Right renal cortex interstitium (tissue), 3 donors: ENCODE measurements around the gene CAMK4. TPM values are rescaled to one million over a fixed set of nuclear protein-coding genes. Genes with fewer than 3 reads are reported as not detected.
A peak's percentile ranks its signal among the peaks of the same experiment; 100 is the strongest.

ENCODE experiments used
- DNase-seq, 3 donors: peaks; one replicate each; pipeline ENCODE4 v3.0.0-alpha.2; 2013; ENCODE audit warnings: low read depth in 3 of 3, low spot score in 2 of 3
- polyA plus RNA-seq, 3 donors: library from polyadenylated mRNA; unstranded; fragments of 120-200 nt; gene quantifications; one replicate each; pipeline ENCODE4 v1.2.1, GENCODE V29; 2013; ENCODE audit not compliant: insufficient read length in 3 of 3

Gene CAMK4
- polyA plus RNA-seq, 3 donors: 3.6 to 4.6 (median 4.0) TPM

DNA sequence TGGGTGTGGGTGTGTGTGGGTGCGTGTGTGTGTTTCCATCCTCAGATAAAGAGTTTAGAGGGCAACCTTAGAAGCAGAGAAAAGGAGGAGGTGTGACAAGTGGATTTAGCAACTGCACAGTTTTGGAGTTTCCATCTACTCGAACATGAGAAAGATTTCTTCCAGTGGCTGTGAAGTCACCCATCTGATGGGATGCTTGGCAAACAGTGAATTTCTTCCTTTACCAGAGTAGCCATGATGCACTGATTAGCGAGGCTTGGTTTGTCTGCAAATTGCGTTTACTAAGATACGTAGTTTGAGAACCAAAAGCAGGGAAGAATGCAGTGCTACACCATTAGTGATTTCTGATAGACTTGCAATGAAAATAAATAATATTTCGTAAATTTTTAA lies 288.9 kb downstream of the CAMK4 start:
- DNase-seq: peak in 1 of 3 donors; percentile 19

DNA sequence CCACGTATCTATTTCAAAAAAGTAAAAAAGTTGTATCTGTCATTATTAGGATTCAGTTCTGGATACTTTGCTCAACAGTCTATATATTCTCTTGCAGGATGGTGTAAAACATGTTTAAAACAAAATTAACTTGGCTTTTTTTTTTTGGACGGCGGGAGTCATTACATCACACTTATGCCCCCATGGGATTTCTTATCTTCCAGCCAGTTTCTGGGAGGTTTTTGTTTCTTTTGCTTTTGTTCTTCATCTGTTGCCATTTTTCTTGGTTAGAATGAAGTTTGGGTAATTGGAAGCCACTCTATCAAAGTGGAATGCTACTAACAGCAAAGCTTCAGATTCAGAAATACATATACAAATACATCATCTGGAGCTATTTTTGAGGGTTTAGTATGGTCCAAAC lies 289.9 kb downstream of the CAMK4 start:
- DNase-seq: no peak

DNA sequence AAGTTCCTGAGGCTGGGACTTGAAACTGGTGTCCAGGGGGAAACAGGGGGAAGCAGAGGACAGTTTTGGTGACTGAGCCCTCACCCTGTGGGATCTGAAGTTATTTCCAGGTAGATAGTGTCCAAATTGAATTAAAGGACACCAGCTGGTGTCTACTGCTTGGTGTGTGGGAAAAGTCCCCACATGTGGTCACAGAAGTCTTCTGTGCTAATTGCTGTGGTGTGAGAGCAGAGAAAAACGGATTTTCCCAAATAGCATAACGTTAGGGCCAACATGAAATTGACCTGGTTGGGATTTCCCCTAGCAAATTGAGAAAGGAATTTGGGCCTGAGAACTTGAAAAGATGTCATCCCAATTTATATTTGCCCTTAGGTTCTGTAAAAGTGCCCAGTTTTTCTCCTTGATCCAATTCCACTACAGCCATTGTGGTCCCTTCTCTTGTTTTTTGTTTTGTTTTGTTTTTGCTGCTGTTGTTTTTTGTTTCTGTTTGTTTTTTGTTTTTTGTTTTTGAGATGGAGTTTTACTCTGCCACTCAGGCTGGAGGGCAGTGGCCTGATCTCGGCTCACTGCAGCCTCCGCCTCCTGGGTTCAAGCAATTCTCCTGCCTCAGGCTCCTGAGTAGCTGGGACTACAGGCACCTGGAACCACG lies 293.8 kb downstream of the CAMK4 start:
- DNase-seq: no peak

DNA sequence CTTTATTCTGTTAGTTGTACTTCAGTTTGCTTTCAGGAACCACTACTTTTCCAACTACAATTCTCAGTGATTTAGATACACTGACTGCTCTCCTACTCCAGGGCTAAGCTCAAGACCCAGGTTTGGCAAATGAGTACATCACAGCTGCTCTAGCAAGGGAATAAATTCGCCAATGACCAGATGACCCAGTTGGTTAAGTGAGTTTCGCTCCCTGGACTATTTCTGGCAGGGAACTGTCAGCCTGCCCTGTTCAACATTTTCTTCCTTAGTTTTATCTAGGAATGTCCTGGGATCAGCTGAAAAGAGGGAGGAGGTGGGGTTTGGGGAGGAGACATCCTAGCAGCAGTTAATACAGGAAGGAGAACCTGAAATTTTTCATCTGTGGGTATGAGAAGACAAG lies 294.6 kb downstream of the CAMK4 start:
- no peak for DNase-seq

DNA sequence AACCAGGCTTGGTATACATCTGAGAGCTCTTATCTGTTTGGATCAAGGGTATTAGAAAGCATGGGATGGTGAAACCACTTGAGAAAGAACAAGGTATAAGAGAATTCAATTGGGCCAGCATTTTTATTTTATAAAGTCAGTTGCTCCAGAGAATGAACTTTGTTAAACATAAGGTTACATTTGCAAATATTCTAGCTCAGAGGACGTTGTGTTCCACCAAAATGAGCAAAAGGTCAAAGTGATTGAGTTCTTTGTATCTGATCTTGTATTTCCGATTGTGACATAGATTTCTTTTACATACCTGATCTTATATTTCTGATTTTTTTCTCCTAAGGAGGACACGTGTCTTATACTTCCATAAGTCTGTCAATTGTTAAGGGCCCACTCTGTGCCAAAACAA lies 296.7 kb downstream of the CAMK4 start:
- no peak for DNase-seq

DNA sequence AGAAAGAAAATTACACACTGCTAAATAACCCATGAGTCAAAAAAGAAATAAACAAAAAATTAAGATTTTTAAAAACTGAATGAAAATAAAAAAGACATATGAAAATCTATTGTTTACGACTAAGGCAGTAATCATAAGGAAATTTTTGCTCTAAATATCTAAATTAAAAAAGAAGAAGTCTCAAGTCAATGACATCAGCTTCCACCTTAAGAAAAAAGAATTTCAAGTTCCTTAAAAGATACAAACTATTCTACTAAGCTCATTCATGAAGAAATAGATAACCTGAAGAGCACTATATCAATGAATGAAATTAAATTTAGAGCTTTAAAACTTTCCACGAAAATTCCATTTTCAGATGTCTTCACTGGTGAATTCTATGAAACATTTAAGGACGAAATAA lies 303.9 kb downstream of the CAMK4 start:
- DNase-seq: no peak

DNA sequence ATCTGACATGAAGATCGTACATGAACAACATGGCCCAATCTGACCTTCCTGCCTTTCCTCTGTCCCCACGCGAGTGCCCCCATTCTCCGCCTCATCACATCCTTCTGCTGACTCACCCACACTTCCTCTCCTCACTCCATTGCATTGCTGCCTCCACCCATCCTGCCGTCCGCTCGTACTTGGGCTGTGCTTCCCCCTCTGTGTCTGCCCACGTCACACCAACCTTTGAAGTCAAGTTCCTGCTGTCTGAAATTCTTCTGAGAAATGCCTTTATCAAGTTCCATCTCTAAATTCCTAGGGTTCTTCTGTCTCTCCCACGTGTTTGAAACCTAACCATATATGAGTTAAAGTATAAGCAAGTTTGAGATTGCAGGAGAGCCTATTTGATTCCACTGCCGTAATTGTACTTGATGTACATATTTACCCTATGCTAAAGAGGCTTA lies 306.1 kb downstream of the CAMK4 start:
- no peak for DNase-seq

DNA sequence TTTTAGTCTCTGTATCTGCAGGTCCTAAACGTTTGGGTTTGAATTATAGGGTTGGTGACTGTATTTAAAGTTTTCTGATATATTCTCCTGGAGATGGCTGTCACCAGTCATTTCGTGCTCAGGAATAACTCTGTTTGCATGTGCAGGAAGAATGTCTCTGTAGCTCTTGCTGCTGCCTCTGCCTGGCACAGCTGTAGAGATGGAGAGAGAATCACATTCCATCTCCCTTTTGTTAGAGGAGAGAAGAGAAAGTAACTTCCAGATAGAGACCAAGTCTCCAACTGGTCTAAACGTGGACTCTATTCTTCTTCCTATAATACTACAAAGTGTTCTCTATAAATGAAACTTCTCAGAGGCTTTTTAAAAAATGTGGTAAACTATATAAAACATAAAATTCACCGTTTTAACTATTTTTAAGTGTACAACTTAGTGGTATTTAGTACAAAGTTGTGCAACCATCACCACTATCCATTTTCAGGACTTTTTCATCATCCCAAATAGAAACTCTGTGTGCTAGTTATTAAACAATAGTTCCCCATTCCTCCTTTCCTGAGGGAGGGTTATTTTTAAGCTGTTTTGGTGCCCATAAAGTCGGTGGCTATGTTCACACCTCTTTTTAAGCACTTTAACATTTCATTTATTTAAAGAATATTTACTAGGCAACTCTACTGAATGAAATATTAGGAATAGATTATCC lies 308.9 kb downstream of the CAMK4 start:
- DNase-seq: no peak

DNA sequence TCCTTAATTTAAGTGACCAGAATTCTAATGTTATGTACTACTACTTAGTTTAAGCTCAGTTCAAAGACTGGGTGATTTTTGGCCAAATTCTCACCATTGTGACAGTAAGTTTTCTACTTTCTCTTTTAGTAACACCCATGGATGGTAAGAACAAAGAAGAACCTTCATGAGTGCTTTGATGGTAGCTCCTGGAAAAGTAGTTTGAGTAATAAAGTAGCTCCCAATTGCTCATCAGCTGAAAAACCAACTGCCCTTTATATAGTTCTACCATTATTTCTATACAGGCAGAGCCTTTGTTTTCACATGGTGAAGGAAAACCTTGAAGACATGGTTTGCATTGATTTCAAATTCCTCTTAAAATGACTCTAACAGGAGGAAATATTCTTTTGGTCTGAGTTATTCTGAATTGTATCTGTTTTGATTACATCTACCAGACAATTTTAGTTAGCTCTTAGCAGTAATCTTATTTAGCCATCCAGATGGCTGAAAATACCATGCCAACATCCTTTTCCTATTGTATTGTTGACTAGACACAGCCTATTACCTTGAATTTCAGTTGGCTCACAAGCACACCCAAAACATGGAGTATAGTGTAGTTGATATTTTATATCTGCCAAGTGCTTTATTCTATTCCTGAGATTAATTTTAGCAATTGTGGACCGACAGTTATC lies 311.8 kb downstream of the CAMK4 start:
- no peak for DNase-seq

DNA sequence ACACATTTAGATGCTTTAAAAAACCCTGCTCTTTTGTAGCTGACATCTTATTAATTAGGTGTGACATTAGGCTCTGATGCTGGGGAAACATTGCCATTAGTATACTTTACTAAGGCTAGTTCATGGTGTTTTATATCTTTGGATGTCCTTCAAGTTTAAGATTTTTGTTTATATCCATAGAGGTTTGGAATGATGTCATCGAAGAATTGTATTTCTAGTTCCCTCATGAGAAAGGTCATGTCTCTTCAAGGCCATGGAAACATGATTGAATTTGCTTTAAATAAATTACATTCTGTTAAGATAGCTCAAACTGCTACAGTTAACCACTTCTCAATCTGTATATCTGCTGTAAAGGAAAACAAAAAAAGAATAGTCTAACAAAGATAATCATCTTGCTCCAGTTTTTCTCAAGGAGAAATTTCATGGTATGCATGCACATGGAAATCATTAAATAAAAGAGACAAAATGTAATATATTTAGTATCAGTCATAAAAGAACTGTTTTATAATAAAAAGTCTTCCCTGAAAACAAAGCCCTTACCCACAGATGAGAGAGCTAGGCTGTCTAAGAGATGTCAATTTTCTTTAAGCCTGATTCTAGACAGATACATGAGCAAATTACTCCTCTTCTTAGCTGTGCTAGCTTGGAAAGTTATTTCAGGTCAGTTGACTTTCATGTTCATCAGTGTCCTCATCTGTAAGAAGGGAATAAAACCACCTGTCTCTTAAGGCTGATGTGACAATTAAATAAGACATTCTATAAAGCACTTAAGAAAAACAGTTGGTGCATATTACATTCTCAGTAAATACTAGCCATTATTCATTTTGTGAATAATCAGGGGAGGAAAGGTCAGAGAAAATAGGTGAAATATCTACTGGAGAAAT lies 313.2 kb downstream of the CAMK4 start:
- DNase-seq: no peak

Other genes starting within 250 kb of the CAMK4 start
- under 1 TPM; 0.11 to 0.50 (median 0.42) TPM for gene TSLP, start 152.7 kb upstream of the CAMK4 start, polyA plus RNA-seq
- gene WDR36, start 132.0 kb upstream of the CAMK4 start, polyA plus RNA-seq: 10 to 100 TPM; 27.5 to 29.6 (median 29.3) TPM